K562 (cell line): ENCODE data around the gene UBA52. TPM values are rescaled to one million over a fixed set of nuclear protein-coding genes. Genes with fewer than 3 reads are reported as not detected.
A peak's percentile ranks its signal among the peaks of the same experiment; 100 is the strongest.

Experiments
- ARNT ChIP-seq, 2 experiments: fragments of 450-650 bp; IDR thresholded peaks; 2 replicates each; pipeline ENCODE4 v1.6.1; 2016; ENCODE audit warnings: mild to moderate bottlenecking in 1 of 2
- CC2D1A ChIP-seq: fragments of 450-650 bp; IDR thresholded peaks from 2 replicates; pipeline ENCODE4 v1.6.1; 2017; ENCODE audit warnings: mild to moderate bottlenecking
- ELF4 ChIP-seq: fragments of 450-650 bp; formaldehyde crosslinking; IDR thresholded peaks from 2 replicates; pipeline ENCODE4 v1.4.0; 2022; ENCODE audit warnings: missing genetic modification characterization
- HDAC3 ChIP-seq: fragments of 450-650 bp; IDR thresholded peaks from 2 replicates; pipeline ENCODE4 v1.6.1; 2018; ENCODE audit warnings: borderline replicate concordance, mild to moderate bottlenecking, moderate library complexity; ENCODE audit not compliant: partially characterized antibody
- MAX ChIP-seq: sonication (generic); formaldehyde crosslinking; IDR thresholded peaks from 2 replicates; pipeline ENCODE4 v1.9.0; 2022; ENCODE audit warnings: mild to moderate bottlenecking, missing genetic modification reagents
- MBD2 ChIP-seq: sonication (generic); IDR thresholded peaks from 2 replicates; pipeline ENCODE4 v1.6.1; 2016; ENCODE audit warnings: low read depth, borderline replicate concordance
- NELFE ChIP-seq: IDR thresholded peaks from 2 replicates; pipeline ENCODE4 v1.6.1; 2011; ENCODE audit warnings: mild to moderate bottlenecking; ENCODE audit not compliant: insufficient read depth, insufficient read length
- PBX2 ChIP-seq, 2 experiments: IDR thresholded peaks in 1 of 2; conservative IDR thresholded peaks in 1 of 2; 2 replicates each; pipeline ENCODE4 v1.6.1; 2016; ENCODE audit warnings: low read depth in 2 of 2, mild to moderate bottlenecking in 1 of 2, missing compliant biosample characterization in 1 of 2, missing genetic modification characterization in 1 of 2, moderate library complexity in 1 of 2
- PRPF4 ChIP-seq: fragments of 200-400 bp; formaldehyde crosslinking; IDR thresholded peaks from one replicate; pipeline ENCODE4 v1.6.1; 2017; ENCODE audit warnings: low read length, low read depth, mild to moderate bottlenecking; ENCODE audit not compliant: insufficient read depth, poor library complexity, severe bottlenecking
- SMARCA4 ChIP-seq: fragments of 450-650 bp; IDR thresholded peaks from 2 replicates; pipeline ENCODE4 v1.6.1; 2016
- STAG1 ChIP-seq: sonication (generic); formaldehyde crosslinking; IDR thresholded peaks from 2 replicates; pipeline ENCODE4 v1.5.0; 2020; ENCODE audit warnings: missing genetic modification reagents, borderline replicate concordance
- ZBTB11 ChIP-seq, 3 experiments: fragments of 200-800 bp in 1 of 3; fragments of 250-450 bp in 1 of 3; fragments of 450-650 bp in 1 of 3; sonication (Bioruptor Pico) in 1 of 3; sonication (Bioruptor generic) in 1 of 3; formaldehyde crosslinking in 1 of 3; IDR thresholded peaks; 2 replicates each; pipeline versions ENCODE4 v1.6.1 to v1.8.0; 2016 to 2022; ENCODE audit warnings: mild to moderate bottlenecking in 2 of 3, missing genetic modification characterization in 2 of 3, missing compliant biosample characterization in 1 of 3, moderate library complexity in 1 of 3
- ZNF512 ChIP-seq: IDR thresholded peaks from 2 replicates; pipeline ENCODE4 v1.6.1; 2016; ENCODE audit warnings: missing genetic modification characterization, missing compliant biosample characterization
- ZNF639 ChIP-seq, 2 experiments: fragments of 200-800 bp in 1 of 2; sonication (Bioruptor generic) in 1 of 2; sonication (generic) in 1 of 2; formaldehyde crosslinking in 1 of 2; IDR thresholded peaks in 1 of 2; conservative IDR thresholded peaks in 1 of 2; 2 replicates each; pipeline versions ENCODE4 v1.5.0 to v1.6.1; 2016 to 2020; ENCODE audit warnings: missing compliant biosample characterization in 1 of 2, missing genetic modification characterization in 1 of 2, missing genetic modification reagents in 1 of 2
- polyA plus RNA-seq, 8 experiments: library from polyadenylated mRNA; depleted of rRNA in 4 of 8; stranded (reverse) in 5 of 8; unstranded in 3 of 8; fragments of >200 nt; fragmentation: Nextera tagmentation in 2 of 8; fragmentation: Illumina TruSeq in 1 of 8; extraction: Ambion mirVana in 2 of 8; extraction: Trizol in 1 of 8; gene quantifications; 2 replicates each; pipeline versions ENCODE4 v1.2.1 to v1.2.3, GENCODE V29; 2011 to 2014; ENCODE audit warnings: inconsistent platforms in 1 of 8, missing spikeins in 1 of 8
- total RNA-seq, 7 experiments: library from RNA; depleted of rRNA in 6 of 7; stranded (reverse); fragments of >200 nt in 6 of 7; fragmentation: Illumina TruSeq in 2 of 7; extraction: Trizol in 2 of 7; gene quantifications; 2 replicates each; pipeline versions ENCODE4 v1.2.1 to v1.2.3, GENCODE V29; 2011 to 2021; ENCODE audit warnings: low replicate concordance in 1 of 7

UBA52 gene
- total and polyA plus RNA-seq, 9 of the 15 experiments (the other 6 are each of a cell fraction or from before 2014, with no cell fraction given): 1,110 to 2,751 (median 1,733) TPM

- TF ChIP-seq ZNF639 (CRISPR knock-in tag; conservative IDR thresholded peaks at IDR 0.05 in 1 of 2, IDR thresholded peaks at IDR 0.05 in 1 of 2) (peak in 1 of 2 experiments; percentile 79; a peak in 2 of 4 replicates), PRPF4 (no peak), ARNT (IDR thresholded peaks at IDR 0.05) (peak; percentile 91 to 96), ELF4 (CRISPR knock-in tag) (no peak; the same call in 1 of the 2 replicates), SMARCA4 (peak; percentile 98), PBX2 (CRISPR knock-in tag; IDR thresholded peaks at IDR 0.05; ENCODE audit: low read depth) (no peak), PBX2 (tag; conservative IDR thresholded peaks at IDR 0.05; ENCODE audit: low read depth) (peak; percentile 51; the same call in 1 of the 2 replicates), ZBTB11 (CRISPR knock-in tag; IDR thresholded peaks at IDR 0.05) (peak in 1 of 3 experiments; percentile 72; a peak in 1 of 6 replicates), MBD2 (peak; percentile 61), STAG1 (CRISPR knock-in tag) (no peak), HDAC3 (peak; percentile 94), NELFE (no peak), CC2D1A (peak; percentile 97), MAX (CRISPR knock-in tag) (peak; percentile 89), ZNF512 (tag) (no peak)
Measured at GRCh38 chr19:18543814-18544475, 27.7 kb upstream of the UBA52 start (continued).
